Stimulated activated CD8-positive, alpha-beta memory T cell treated with anti-CD3 and anti-CD28 coated beads, Interleukin-2, amount 100 ng/mL, for 1 hour (primary cell): ENCODE data around the gene NELFCD.

Experiments
- DNase-seq, 2 donors: peaks; one replicate each; pipeline ENCODE4 v3.0.0-alpha.2; 2020; ENCODE audit warnings: low read depth in 2 of 2

NELFCD gene

GRCh38 chr20:59044295-59044694 is 63.2 kb downstream of the NELFCD start:
- DNase-seq: no peak
